Activated CD4-positive, alpha-beta T cell treated with anti-CD3 and anti-CD28 coated beads, Interleukin-2, amount 10 ng/mL, durations not matched to agents 7 days and 5 days (primary cell): ENCODE data around the gene KLHL15. TPM values are rescaled to one million over a fixed set of nuclear protein-coding genes. Genes with fewer than 3 reads are reported as not detected.

Source experiments
- CTCF ChIA-PET: fragments of 350-600 bp; sonication (Branson Sonifier 250); formaldehyde crosslinking; loops from one replicate; lab custom pipeline; 2021; ENCODE audit warnings: antibody characterized with exemption; lab: Charles Lee
- POLR2A ChIA-PET: fragments of 350-600 bp; sonication (Branson Sonifier 250); formaldehyde crosslinking; loops from one replicate; lab custom pipeline; 2021; ENCODE audit warnings: antibody characterized with exemption; lab: Charles Lee
- DNase-seq: peaks from one replicate; pipeline ENCODE4 v3.0.0-alpha.2; 2020
- H3K27ac Mint-ChIP-seq: one replicate; pipeline ENCODE4 v1.8.0; 2021; ENCODE audit warnings: mild to moderate bottlenecking, moderate library complexity, mixed read lengths
- H3K27me3 Mint-ChIP-seq: one replicate; pipeline ENCODE4 v1.8.0; 2021; ENCODE audit warnings: mixed read lengths
- H3K36me3 Mint-ChIP-seq: one replicate; pipeline ENCODE4 v1.8.0; 2021; ENCODE audit warnings: low read depth, mixed read lengths
- H3K4me1 Mint-ChIP-seq: one replicate; pipeline ENCODE4 v1.8.0; 2021; ENCODE audit warnings: mixed read lengths
- H3K4me3 Mint-ChIP-seq: one replicate; pipeline ENCODE4 v1.8.0; 2021; ENCODE audit warnings: mild to moderate bottlenecking, moderate library complexity, mixed read lengths
- H3K9me3 Mint-ChIP-seq: one replicate; pipeline ENCODE4 v1.8.0; 2021; ENCODE audit warnings: mixed read lengths
- total RNA-seq, 2 experiments: library from RNA; stranded (reverse); gene quantifications; one replicate each; pipeline ENCODE4 v1.2.3, GENCODE V29; 2021

Gene KLHL15
- total RNA-seq, 2 experiments from 2014 or later = 8.6 to 9.6 TPM

GRCh38 chrX:24005867-24006266, 21.1 kb downstream of the KLHL15 start:
- ChIA-PET CTCF (interaction anchor here (1.0 to 1.3 kb wide), 2 partner anchors 13 to 48 kb away, joined by 3 to 4 read pairs; partner anchors contain the start of gene EIF2S3), POLR2A (no interaction called here)
- no peaks in the 10 kb centered on the region for H3K27me3 Mint-ChIP-seq
- H3K4me3 Mint-ChIP-seq = no peak overlapping the region
- H3K9me3 Mint-ChIP-seq = no peaks in the 10 kb centered on the region
- peaks cover 31% of the 10 kb centered on the region for H3K36me3 Mint-ChIP-seq
- H3K4me1 Mint-ChIP-seq = peaks cover 28% of the 10 kb centered on the region
- H3K27ac Mint-ChIP-seq = no peak overlapping the region
- DNase-seq = no peak

GRCh38 chrX:24005028-24005427, 22.0 kb downstream of the KLHL15 start:
- Mint-ChIP-seq H3K9me3 (no peaks in the 10 kb centered on the region), H3K4me3 (no peak overlapping the region), H3K4me1 (peaks cover 20% of the 10 kb centered on the region), H3K36me3 (peaks cover 25% of the 10 kb centered on the region), H3K27ac (no peak overlapping the region), H3K27me3 (no peaks in the 10 kb centered on the region)
- ChIA-PET POLR2A (no interaction called here), CTCF (interaction anchor here (0.7 to 1.3 kb wide), 3 partner anchors 12 to 227 kb away, joined by 3 to 4 read pairs (median 3); partner anchors contain the start of gene EIF2S3)
- DNase-seq = no peak

- ChIA-PET CTCF (no interaction called here), POLR2A (no interaction called here)
- no peaks in the 10 kb centered on the region for H3K9me3 Mint-ChIP-seq
Observed at GRCh38 chrX:24002792-24003191, 24.2 kb downstream of the KLHL15 start.

GRCh38 chrX:24002167-24002566, 24.8 kb downstream of the KLHL15 start:
- peaks cover 23% of the 10 kb centered on the region for H3K36me3 Mint-ChIP-seq
- H3K4me3 Mint-ChIP-seq = no peak overlapping the region
- CTCF ChIA-PET = no interaction called here
- no peaks in the 10 kb centered on the region for H3K27me3 Mint-ChIP-seq
- H3K4me1 Mint-ChIP-seq = peaks cover 13% of the 10 kb centered on the region
- H3K27ac Mint-ChIP-seq = no peak overlapping the region
- no peak for DNase-seq
- POLR2A ChIA-PET = no interaction called here
- H3K9me3 Mint-ChIP-seq = no peaks in the 10 kb centered on the region

More at GRCh38 chrX:24002792-24003191, 24.2 kb downstream of the KLHL15 start:
- no peak overlapping the region for H3K4me3 Mint-ChIP-seq
- H3K27ac Mint-ChIP-seq = no peak overlapping the region
- H3K27me3 Mint-ChIP-seq = no peaks in the 10 kb centered on the region
- peaks cover 23% of the 10 kb centered on the region for H3K36me3 Mint-ChIP-seq
- DNase-seq = no peak
- H3K4me1 Mint-ChIP-seq = peaks cover 13% of the 10 kb centered on the region

- H3K9me3 Mint-ChIP-seq = no peaks in the 10 kb centered on the region
- H3K4me3 Mint-ChIP-seq = no peak overlapping the region
- no peak overlapping the region for H3K27ac Mint-ChIP-seq
- DNase-seq = no peak
- ChIA-PET CTCF (no interaction called here), POLR2A (no interaction called here)
- peaks cover 17% of the 10 kb centered on the region for H3K36me3 Mint-ChIP-seq
- H3K4me1 Mint-ChIP-seq = peaks cover 5% of the 10 kb centered on the region
- H3K27me3 Mint-ChIP-seq = no peaks in the 10 kb centered on the region
Observed at GRCh38 chrX:23999671-24000070, 27.3 kb downstream of the KLHL15 start.

GRCh38 chrX:23993012-23993633, 33.9 kb downstream of the KLHL15 start:
- ChIA-PET POLR2A (no interaction called here), CTCF (interaction anchor here (0.6 to 1.0 kb wide), 3 partner anchors 12 to 61 kb away, joined by 3 to 4 read pairs (median 4); no protein-coding TSS in a partner anchor)
- no peak for DNase-seq
- Mint-ChIP-seq H3K4me3 (no peak overlapping the region), H3K36me3 (peaks cover 28% of the 10 kb centered on the region), H3K27ac (no peak overlapping the region), H3K4me1 (peaks cover 15% of the 10 kb centered on the region), H3K9me3 (no peaks in the 10 kb centered on the region), H3K27me3 (no peaks in the 10 kb centered on the region)

- Mint-ChIP-seq H3K4me3 (no peak overlapping the region), H3K4me1 (peaks cover 15% of the 10 kb centered on the region), H3K27me3 (no peaks in the 10 kb centered on the region), H3K27ac (no peak overlapping the region), H3K9me3 (no peaks in the 10 kb centered on the region), H3K36me3 (peaks cover 32% of the 10 kb centered on the region)
- DNase-seq = no peak
- POLR2A ChIA-PET = no interaction called here
- CTCF ChIA-PET = interaction anchor here (0.8 to 1.0 kb wide), 2 partner anchors 12 to 13 kb away, joined by 3 to 4 read pairs; no protein-coding TSS in a partner anchor
Observed at GRCh38 chrX:23992431-23992830, 34.6 kb downstream of the KLHL15 start.

GRCh38 chrX:23990455-23990854, 36.5 kb downstream of the KLHL15 start:
- CTCF ChIA-PET = interaction anchor here (1.1 kb wide), 1 partner anchor 32 kb away, joined by 6 read pairs; no protein-coding TSS in a partner anchor
- POLR2A ChIA-PET = no interaction called here
- Mint-ChIP-seq H3K4me1 (peaks cover 17% of the 10 kb centered on the region), H3K36me3 (peaks cover 34% of the 10 kb centered on the region), H3K4me3 (no peak overlapping the region), H3K27me3 (no peaks in the 10 kb centered on the region), H3K9me3 (no peaks in the 10 kb centered on the region), H3K27ac (no peak overlapping the region)
- no peak for DNase-seq

- H3K36me3 Mint-ChIP-seq = peaks cover 33% of the 10 kb centered on the region
- no peak overlapping the region for H3K27ac Mint-ChIP-seq
- no peak overlapping the region for H3K4me3 Mint-ChIP-seq
- peaks cover 17% of the 10 kb centered on the region for H3K4me1 Mint-ChIP-seq
- H3K27me3 Mint-ChIP-seq = no peaks in the 10 kb centered on the region
- POLR2A ChIA-PET = no interaction called here
- no peaks in the 10 kb centered on the region for H3K9me3 Mint-ChIP-seq
- DNase-seq = no peak
- CTCF ChIA-PET = interaction anchor here (1.9 kb wide), 1 partner anchor 15 kb away, joined by 7 read pairs; no protein-coding TSS in a partner anchor
Observed at GRCh38 chrX:23989689-23990088, 37.3 kb downstream of the KLHL15 start.

- Mint-ChIP-seq H3K9me3 (no peaks in the 10 kb centered on the region), H3K27ac (no peak overlapping the region), H3K27me3 (no peaks in the 10 kb centered on the region), H3K4me1 (peaks cover 4% of the 10 kb centered on the region), H3K4me3 (no peak overlapping the region), H3K36me3 (peaks cover 17% of the 10 kb centered on the region)
- CTCF ChIA-PET = no interaction called here
- DNase-seq = no peak
- POLR2A ChIA-PET = no interaction called here
Observed at GRCh38 chrX:23982891-23983290, 44.1 kb downstream of the KLHL15 start.

- peaks cover 15% of the 10 kb centered on the region for H3K36me3 Mint-ChIP-seq
- CTCF ChIA-PET = interaction anchor here (0.6 to 1.9 kb wide), 2 partner anchors 60 to 73 kb away, joined by 4 to 5 read pairs; partner anchors contain the start of gene EIF2S3
- H3K4me1 Mint-ChIP-seq = peaks cover 4% of the 10 kb centered on the region
- no peak overlapping the region for H3K4me3 Mint-ChIP-seq
- H3K27me3 Mint-ChIP-seq = no peaks in the 10 kb centered on the region
- POLR2A ChIA-PET = no interaction called here
- H3K27ac Mint-ChIP-seq = no peak overlapping the region
- H3K9me3 Mint-ChIP-seq = no peaks in the 10 kb centered on the region
- no peak for DNase-seq
Observed at GRCh38 chrX:23981711-23982110, 45.3 kb downstream of the KLHL15 start.

- Mint-ChIP-seq H3K9me3 (no peaks in the 10 kb centered on the region), H3K27ac (no peak overlapping the region), H3K36me3 (peaks cover 13% of the 10 kb centered on the region), H3K27me3 (no peaks in the 10 kb centered on the region), H3K4me3 (no peak overlapping the region), H3K4me1 (peaks cover 3% of the 10 kb centered on the region)
- CTCF ChIA-PET = interaction anchor here (1.5 to 1.9 kb wide), 2 partner anchors 12 to 73 kb away, joined by 4 to 5 read pairs; partner anchors contain the start of gene EIF2S3
- no peak for DNase-seq
- POLR2A ChIA-PET = no interaction called here
Observed at GRCh38 chrX:23981222-23981621, 45.8 kb downstream of the KLHL15 start.

GRCh38 chrX:23980011-23980441, 47.0 kb downstream of the KLHL15 start:
- H3K4me1 Mint-ChIP-seq = no peaks in the 10 kb centered on the region
- CTCF ChIA-PET = interaction anchor here (1.5 to 1.9 kb wide), 2 partner anchors 13 to 74 kb away, joined by 4 to 5 read pairs; partner anchors contain the start of gene EIF2S3
- no peaks in the 10 kb centered on the region for H3K27me3 Mint-ChIP-seq
- POLR2A ChIA-PET = interaction anchor here (0.5 kb wide), 1 partner anchor 12 kb away, joined by 4 read pairs; no protein-coding TSS in a partner anchor
- H3K4me3 Mint-ChIP-seq = no peak overlapping the region
- DNase-seq = no peak
- H3K9me3 Mint-ChIP-seq = no peaks in the 10 kb centered on the region
- H3K36me3 Mint-ChIP-seq = peaks cover 10% of the 10 kb centered on the region
- no peak overlapping the region for H3K27ac Mint-ChIP-seq
